ENCODE measurements around the gene DGKD.

- no peak for TF ChIP-seq EZH2 (IDR thresholded peaks at IDR 0.05; ENCODE audit: borderline replicate concordance, low read depth, low read length, severe bottlenecking)
- no peak for TF ChIP-seq CTCF (IDR thresholded peaks at IDR 0.05; ENCODE audit: borderline replicate concordance, extremely low read depth, low read length, poor library complexity, severe bottlenecking)
Observed at GRCh38 chr2:233361297-233361696, 7.0 kb downstream of the DGKD start.
